K562 (cell line): ENCODE data around the gene BAIAP3. TPM values are rescaled to one million over a fixed set of nuclear protein-coding genes. Genes with fewer than 3 reads are reported as not detected.

Experiments
- ASH1L ChIP-seq: fragments of 450-650 bp; IDR thresholded peaks from 2 replicates; pipeline ENCODE4 v1.6.1; 2018; ENCODE audit warnings: borderline replicate concordance, mild to moderate bottlenecking, low read depth; ENCODE audit not compliant: partially characterized antibody
- BCL6 ChIP-seq: fragments of 250-450 bp; sonication (Bioruptor Pico); IDR thresholded peaks from 2 replicates; pipeline ENCODE4 v1.4.0; 2020
- BHLHE40 ChIP-seq: IDR thresholded peaks from 2 replicates; pipeline ENCODE4 v1.6.1; 2011; ENCODE audit warnings: low read length, improper control_type of control experiment
- CAMTA2 ChIP-seq: fragments of 250-450 bp; sonication (Bioruptor Pico); conservative IDR thresholded peaks from 2 replicates; pipeline ENCODE4 v1.5.1; 2022
- CHD4 ChIP-seq: fragments of 200-600 bp; sonication (generic); IDR thresholded peaks from 3 replicates; pipeline ENCODE4 v1.6.1; 2012; ENCODE audit warnings: low read depth, mild to moderate bottlenecking, mixed read lengths, low read length, inconsistent platforms; ENCODE audit not compliant: insufficient read depth, insufficient replicate concordance, poor library complexity, severe bottlenecking
- CREB1 ChIP-seq, 2 experiments: sonication (generic) in 1 of 2; formaldehyde crosslinking in 1 of 2; IDR thresholded peaks; 2 replicates each; pipeline versions ENCODE4 v1.6.1 to v1.8.0; 2012 to 2022; ENCODE audit warnings: inconsistent platforms in 1 of 2, mild to moderate bottlenecking in 1 of 2, missing genetic modification reagents in 1 of 2, moderate library complexity in 1 of 2
- CREBBP ChIP-seq: IDR thresholded peaks from one replicate; pipeline ENCODE4 v1.6.1; 2012; ENCODE audit warnings: low read depth, mild to moderate bottlenecking, control low read depth, inconsistent platforms, low read length
- CTCF ChIP-seq, 3 experiments: IDR thresholded peaks in 2 of 3; conservative IDR thresholded peaks in 1 of 3; 2 replicates each; pipeline ENCODE4 v1.5.1; 2011 to 2012; ENCODE audit warnings: low read length in 3 of 3, mild to moderate bottlenecking in 3 of 3, control low read depth in 2 of 3, improper control_type of control experiment in 1 of 3, inconsistent platforms in 1 of 3, low read depth in 1 of 3, mixed read lengths in 1 of 3, moderate library complexity in 1 of 3; ENCODE audit not compliant: insufficient read depth in 2 of 3
- HNRNPH1 ChIP-seq: fragments of 200-400 bp; formaldehyde crosslinking; optimal IDR thresholded peaks from 2 replicates; pipeline ENCODE3; 2017; ENCODE audit warnings: low read depth, mild to moderate bottlenecking, low read length, moderate library complexity
- ID3 ChIP-seq, 2 experiments: fragments of 250-450 bp in 1 of 2; fragments of 450-650 bp in 1 of 2; sonication (Bioruptor Pico) in 1 of 2; IDR thresholded peaks; 2 replicates each; pipeline versions ENCODE4 v1.6.1 to v1.8.0; 2016 to 2021; ENCODE audit warnings: mild to moderate bottlenecking in 2 of 2, moderate library complexity in 2 of 2, missing compliant biosample characterization in 1 of 2, missing genetic modification characterization in 1 of 2
- KLF16 ChIP-seq: IDR thresholded peaks from 2 replicates; pipeline ENCODE4 v1.6.1; 2016; ENCODE audit warnings: antibody characterized with exemption
- MTF1 ChIP-seq: fragments of 250-450 bp; sonication (Bioruptor Pico); IDR thresholded peaks from 2 replicates; pipeline ENCODE4 v1.9.0; 2021; ENCODE audit warnings: moderate library complexity, mild to moderate bottlenecking, inconsistent platforms, borderline replicate concordance
- MXD1 ChIP-seq: fragments of 250-450 bp; sonication (Bioruptor Pico); IDR thresholded peaks from 2 replicates; pipeline ENCODE4 v1.8.0; 2021; ENCODE audit warnings: borderline replicate concordance, mild to moderate bottlenecking, moderate library complexity; ENCODE audit not compliant: poor library complexity, severe bottlenecking
- NFIC ChIP-seq: fragments of 450-650 bp; IDR thresholded peaks from 2 replicates; pipeline ENCODE4 v1.6.1; 2017; ENCODE audit warnings: mild to moderate bottlenecking, inconsistent platforms
- PTRF ChIP-seq: fragments of 450-650 bp; IDR thresholded peaks from 2 replicates; pipeline ENCODE4 v1.6.1; 2016; ENCODE audit warnings: mild to moderate bottlenecking, missing genetic modification characterization, missing compliant biosample characterization
- RAD21 ChIP-seq, 2 experiments: fragments of 250-450 bp in 1 of 2; fragments of 450-650 bp in 1 of 2; sonication (Bioruptor Pico) in 1 of 2; formaldehyde crosslinking in 1 of 2; IDR thresholded peaks in 1 of 2; conservative IDR thresholded peaks in 1 of 2; 2 replicates each; pipeline versions ENCODE4 v1.4.0 to v1.8.0; 2020 to 2022; ENCODE audit warnings: mild to moderate bottlenecking in 2 of 2, moderate library complexity in 1 of 2
- RBM22 ChIP-seq: fragments of 200-400 bp; formaldehyde crosslinking; IDR thresholded peaks from 2 replicates; pipeline ENCODE4 v1.6.1; 2018; ENCODE audit warnings: low read length, low read depth; ENCODE audit not compliant: poor library complexity, severe bottlenecking
- RFX5 ChIP-seq: IDR thresholded peaks from 2 replicates; pipeline ENCODE4 v1.6.1; 2011; ENCODE audit warnings: low read depth, mild to moderate bottlenecking, improper control_type of control experiment, low read length
- SMAD4 ChIP-seq: fragments of 250-450 bp; sonication (Bioruptor Pico); conservative IDR thresholded peaks from 2 replicates; pipeline ENCODE4 v1.8.0; 2021; ENCODE audit warnings: inconsistent platforms, mild to moderate bottlenecking, moderate library complexity
- TAF9B ChIP-seq: fragments of 450-650 bp; IDR thresholded peaks from 2 replicates; pipeline ENCODE4 v1.6.1; 2018; ENCODE audit warnings: mild to moderate bottlenecking; ENCODE audit not compliant: partially characterized antibody
- ZFP36 ChIP-seq: fragments of 150-350 bp; IDR thresholded peaks from 2 replicates; pipeline ENCODE4 v1.6.1; 2018; ENCODE audit warnings: low read length, low read depth; ENCODE audit not compliant: partially characterized antibody
- ZNF76 ChIP-seq: fragments of 250-450 bp; sonication (Bioruptor Pico); IDR thresholded peaks from 2 replicates; pipeline ENCODE4 v1.4.0; 2020; ENCODE audit warnings: mild to moderate bottlenecking, moderate library complexity, borderline replicate concordance
- polyA plus RNA-seq, 8 experiments: library from polyadenylated mRNA; depleted of rRNA in 4 of 8; stranded (reverse) in 5 of 8; unstranded in 3 of 8; fragments of >200 nt; fragmentation: Nextera tagmentation in 2 of 8; fragmentation: Illumina TruSeq in 1 of 8; extraction: Ambion mirVana in 2 of 8; extraction: Trizol in 1 of 8; gene quantifications; 2 replicates each; pipeline versions ENCODE4 v1.2.1 to v1.2.3, GENCODE V29; 2011 to 2014; ENCODE audit warnings: inconsistent platforms in 1 of 8, missing spikeins in 1 of 8
- total RNA-seq, 7 experiments: library from RNA; depleted of rRNA in 6 of 7; stranded (reverse); fragments of >200 nt in 6 of 7; fragmentation: Illumina TruSeq in 2 of 7; extraction: Trizol in 2 of 7; gene quantifications; 2 replicates each; pipeline versions ENCODE4 v1.2.1 to v1.2.3, GENCODE V29; 2011 to 2021; ENCODE audit warnings: low replicate concordance in 1 of 7

Gene BAIAP3
- total and polyA plus RNA-seq, 9 of the 15 experiments (the other 6 are each of a cell fraction or from before 2014, with no cell fraction given), result 0.03 to 4.5 (median 0.57) TPM; not detected in 1

GRCh38 chr16:1363501-1364041 lies 30.1 kb downstream of the BAIAP3 start (continued):
- TF ChIP-seq RAD21 (CRISPR knock-in tag; conservative IDR thresholded peaks at IDR 0.05 in 1 of 2, IDR thresholded peaks at IDR 0.05 in 1 of 2) (peak; percentile 64 to 81), RBM22 (peak; percentile 53), RFX5 (no peak), SMAD4 (CRISPR knock-in tag) (peak; percentile 31; the same call in 1 of the 2 replicates), CREB1 (IDR thresholded peaks at IDR 0.05) (no peak), CREB1 (CRISPR knock-in tag; IDR thresholded peaks at IDR 0.05) (0 out of 2 replicates have a peak, but pooled peaks have one; percentile 40), BHLHE40 (peak; percentile 18; the same call in 1 of the 2 replicates), KLF16 (0 out of 2 replicates have a peak, but pooled peaks have one; percentile 4), MTF1 (CRISPR knock-in tag) (no peak), CREBBP (no peak), ID3 (CRISPR knock-in tag; IDR thresholded peaks at IDR 0.05) (no peak), ID3 (tag; IDR thresholded peaks at IDR 0.05) (no peak), ZNF76 (CRISPR knock-in tag) (no peak), CTCF (IDR thresholded peaks at IDR 0.05 in 2 of 3, conservative IDR thresholded peaks at IDR 0.05 in 1 of 3; ENCODE audit: insufficient read depth in 2 of 3, low read depth in 1 of 3, low read length in 3 of 3) (peak; percentile 79 to 94 (median 91)), MXD1 (CRISPR knock-in tag) (no peak), BCL6 (CRISPR knock-in tag) (no peak), ASH1L (no peak), TAF9B (no peak), ZFP36 (peak; percentile 7), CAMTA2 (no peak), NFIC (peak; percentile 28; the same call in 1 of the 2 replicates), CHD4 (no peak), HNRNPH1 (no peak), PTRF (tag) (no peak)
